ENCODE results near the gene GABARAP. TPM values are rescaled to one million over a fixed set of nuclear protein-coding genes. Genes with fewer than 3 reads are reported as not detected.
A peak's percentile ranks its signal among the peaks of the same experiment; 100 is the strongest.

The GABARAP gene
- total and polyA plus RNA-seq, 2 donors (not counting 1 experiment from before 2014, with no cell fraction given) = 323 to 371 TPM

DNA sequence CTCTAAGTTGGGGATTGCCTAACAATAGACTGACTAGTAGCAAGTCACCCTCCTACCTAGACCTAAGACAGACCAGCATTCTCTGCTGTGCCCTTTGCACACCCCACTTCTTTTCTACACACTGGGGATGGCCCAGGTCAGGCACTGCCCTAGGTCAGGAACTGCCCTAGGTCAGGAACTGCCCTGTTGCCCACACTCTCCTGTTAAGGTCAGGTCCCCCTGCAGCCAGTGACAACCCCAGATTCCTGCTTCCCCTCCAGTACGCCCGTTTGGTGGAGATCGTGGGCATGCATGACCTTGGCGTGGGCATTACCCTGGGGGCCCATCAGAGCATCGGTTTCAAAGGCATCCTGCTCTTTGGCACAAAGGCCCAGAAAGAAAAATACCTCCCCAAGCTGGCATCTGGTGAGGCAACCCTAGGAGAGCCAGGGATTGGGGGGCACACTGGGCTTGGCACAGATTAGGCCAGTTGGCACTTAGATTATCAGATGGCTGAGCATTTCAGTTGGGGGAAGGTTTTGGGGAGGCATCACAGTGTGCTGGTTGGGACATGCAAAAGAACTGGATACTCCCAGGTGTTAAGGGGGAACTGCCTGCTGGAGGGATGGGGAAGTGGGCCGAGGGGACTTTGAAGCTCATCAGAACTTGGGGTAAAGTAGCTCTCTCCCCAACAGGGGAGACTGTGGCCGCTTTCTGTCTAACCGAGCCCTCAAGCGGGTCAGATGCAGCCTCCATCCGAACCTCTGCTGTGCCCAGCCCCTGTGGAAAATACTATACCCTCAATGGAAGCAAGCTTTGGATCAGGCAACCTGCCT lies 20.8 kb downstream of the GABARAP start:
- Histone ChIP-seq H3K4me3 (ENCODE audit: control extremely low read depth in 1 of 5, extremely low read depth in 1 of 5, insufficient read depth in 1 of 5, low read depth in 2 of 5, low read length in 4 of 5) (no peak overlapping the region), H3K9me3 (ENCODE audit: control extremely low read depth in 1 of 3, control insufficient read depth in 2 of 3, insufficient read depth in 1 of 3, low read length in 2 of 3) (no peaks in the 10 kb centered on the region), H3K9ac (ENCODE audit: low read length) (no peak overlapping the region), H3K36me3 (replicated peaks in 1 of 2; ENCODE audit: control extremely low read depth in 1 of 2, control insufficient read depth in 1 of 2, extremely low read depth in 1 of 2, insufficient read depth in 2 of 2, low read length in 1 of 2) (peaks cover 0 to 37% of the 10 kb centered on the region in 2 experiments), H4K20me1 (ENCODE audit: control insufficient read depth, insufficient read depth, low read length, poor library complexity, severe bottlenecking) (no peaks in the 10 kb centered on the region), H3K27ac (ENCODE audit: low read length in 2 of 2) (no peak overlapping the region), H3K4me2 (replicated peaks; ENCODE audit: low read depth, low read length, poor library complexity, severe bottlenecking) (peak overlapping the region; percentile 94), H3K79me2 (ENCODE audit: control insufficient read depth, insufficient read depth, low read length) (peaks cover 7% of the 10 kb centered on the region), H3K27me3 (replicated peaks in 1 of 4; ENCODE audit: control extremely low read depth in 1 of 4, control insufficient read depth in 3 of 4, insufficient read depth in 4 of 4, low read length in 3 of 4) (no peaks in the 10 kb centered on the region), H3K4me1 (ENCODE audit: control insufficient read depth in 2 of 2, insufficient read depth in 2 of 2, low read length in 2 of 2) (peaks cover 18 to 40% of the 10 kb centered on the region in 2 donors), H2AFZ (ENCODE audit: insufficient read depth, low read depth, low read length, poor library complexity, severe bottlenecking) (no peak overlapping the region)
- CTCF ChIA-PET = interaction anchor here (0.9 to 3.8 kb wide), 15 partner anchors 8 to 216 kb away, joined by 3 to 47 read pairs (median 5); partner anchors contain the start of genes ACAP1, DVL2, GABARAP and PHF23
- peak overlapping the region; percentile 93 for H3K27ac Mint-ChIP-seq
- DNase-seq (no peak), ATAC-seq (ENCODE audit: low read depth) (no peak)
- H3K27me3 Mint-ChIP-seq = no peaks in the 10 kb centered on the region
- no peaks in the 10 kb centered on the region for H3K9me3 Mint-ChIP-seq (ENCODE audit: insufficient read depth)
- POLR2A ChIA-PET = interaction anchor here (2.1 to 9.1 kb wide), 2 partner anchors 16 to 30 kb away, joined by 7 to 157 read pairs; partner anchors contain the start of genes CTDNEP1, DVL2, ELP5 and GABARAP
- intact Hi-C loops (cut with micrococcal nuclease) = loop anchor here (1.0 to 2.0 kb wide), 2 partner anchors 59 to 75 kb away; no protein-coding TSS in a partner anchor
- peak overlapping the region; percentile 97 for H3K4me3 Mint-ChIP-seq
- WGBS (ENCODE audit: insufficient coverage) = 89% methylated on average over 9 of the region's 10 CpGs
- TF ChIP-seq CTCF (IDR thresholded peaks at IDR 0.05) (no peak), EZH2 (IDR thresholded peaks at IDR 0.05; ENCODE audit: borderline replicate concordance, insufficient read depth, low read depth, low read length, poor library complexity, severe bottlenecking) (no peak)
- peaks cover 38% of the 10 kb centered on the region for H3K4me1 Mint-ChIP-seq

Measured in B cell (primary cell).